T47D (cell line): Measurements from ENCODE around the gene HESX1.

Experiments used
- DNase-seq, 2 experiments: peaks; one replicate each; pipeline versions ENCODE4 v3.0.0 to v3.0.0-alpha.2; 2011 to 2012; ENCODE audit warnings: low read depth in 1 of 2, low spot score in 1 of 2
- JUND ChIP-seq: IDR thresholded peaks from 2 replicates; pipeline ENCODE4 v1.6.1; 2012; ENCODE audit warnings: low read depth
- in situ Hi-C: cut with HindIII; loops from 2 replicates; pipeline ENCODE4 v1.10.0; 2016; ENCODE audit warnings: low sequenced_read_pairs, low pct_unique_long_range_greater_than_20kb

The HESX1 gene

GRCh38 chr3:57151749-57152148 is 48.0 kb downstream of the HESX1 start:
- TF ChIP-seq JUND, result no peak
- no peak for DNase-seq
- in situ Hi-C loops, result no loop called here

- in situ Hi-C loops, result no loop called here
- no peak for TF ChIP-seq JUND
- no peak for DNase-seq
These were observed 48.7 kb downstream of the HESX1 start for GRCh38 chr3:57151021-57151449.

- in situ Hi-C loops, result no loop called here
- no peak for DNase-seq
- TF ChIP-seq JUND, result no peak
These were observed 49.6 kb downstream of the HESX1 start for GRCh38 chr3:57150113-57150581.
